ENCODE measurements around the gene TENT5C.

TENT5C gene

DNA sequence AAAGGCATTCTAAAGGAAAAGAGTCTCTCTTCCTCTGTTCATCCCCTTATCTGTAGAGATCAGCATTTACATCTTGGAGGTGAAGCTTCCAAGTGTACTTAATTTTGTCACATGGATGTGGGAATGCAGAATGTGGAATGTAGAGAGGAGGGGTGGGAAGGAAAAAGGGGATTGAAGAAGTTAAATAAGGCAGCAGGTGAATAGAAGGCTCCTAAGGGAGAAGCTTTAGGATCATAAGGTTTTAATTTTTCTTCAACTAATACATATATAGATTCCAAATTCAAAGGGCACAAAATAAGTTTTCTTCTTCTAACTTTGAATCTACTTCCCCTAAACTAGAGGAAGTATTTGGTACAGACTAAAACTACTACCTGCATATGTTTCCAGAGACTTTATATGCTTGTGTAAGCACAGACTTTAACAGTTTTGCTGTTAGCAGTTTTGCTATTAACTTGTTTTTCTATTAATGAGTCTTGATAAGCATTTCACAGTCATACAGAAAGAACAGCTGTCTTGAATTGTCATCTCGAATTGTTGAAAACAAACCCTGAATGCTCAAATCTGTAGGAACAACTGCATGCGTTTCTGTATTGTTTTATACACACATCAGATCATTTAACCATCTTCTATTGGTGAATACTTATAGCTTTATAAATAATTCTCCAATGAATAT, 12.7 kb downstream of the TENT5C start:
- TF ChIP-seq GABPA (IDR thresholded peaks at IDR 0.05; ENCODE audit: low read depth) (no peak), POLR2AphosphoS5 (IDR thresholded peaks at IDR 0.05; ENCODE audit: low read depth) (no peak), SPI1 (IDR thresholded peaks at IDR 0.05; ENCODE audit: borderline replicate concordance, low read depth) (no peak)
- TF ChIP-seq, protein P1, sequence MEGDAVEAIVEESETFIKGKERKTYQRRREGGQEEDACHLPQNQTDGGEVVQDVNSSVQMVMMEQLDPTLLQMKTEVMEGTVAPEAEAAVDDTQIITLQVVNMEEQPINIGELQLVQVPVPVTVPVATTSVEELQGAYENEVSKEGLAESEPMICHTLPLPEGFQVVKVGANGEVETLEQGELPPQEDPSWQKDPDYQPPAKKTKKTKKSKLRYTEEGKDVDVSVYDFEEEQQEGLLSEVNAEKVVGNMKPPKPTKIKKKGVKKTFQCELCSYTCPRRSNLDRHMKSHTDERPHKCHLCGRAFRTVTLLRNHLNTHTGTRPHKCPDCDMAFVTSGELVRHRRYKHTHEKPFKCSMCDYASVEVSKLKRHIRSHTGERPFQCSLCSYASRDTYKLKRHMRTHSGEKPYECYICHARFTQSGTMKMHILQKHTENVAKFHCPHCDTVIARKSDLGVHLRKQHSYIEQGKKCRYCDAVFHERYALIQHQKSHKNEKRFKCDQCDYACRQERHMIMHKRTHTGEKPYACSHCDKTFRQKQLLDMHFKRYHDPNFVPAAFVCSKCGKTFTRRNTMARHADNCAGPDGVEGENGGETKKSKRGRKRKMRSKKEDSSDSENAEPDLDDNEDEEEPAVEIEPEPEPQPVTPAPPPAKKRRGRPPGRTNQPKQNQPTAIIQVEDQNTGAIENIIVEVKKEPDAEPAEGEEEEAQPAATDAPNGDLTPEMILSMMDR (IDR thresholded peaks at IDR 0.05; ENCODE audit: insufficient read depth, low read length), result no peak
- TF ChIP-seq, protein P2, sequence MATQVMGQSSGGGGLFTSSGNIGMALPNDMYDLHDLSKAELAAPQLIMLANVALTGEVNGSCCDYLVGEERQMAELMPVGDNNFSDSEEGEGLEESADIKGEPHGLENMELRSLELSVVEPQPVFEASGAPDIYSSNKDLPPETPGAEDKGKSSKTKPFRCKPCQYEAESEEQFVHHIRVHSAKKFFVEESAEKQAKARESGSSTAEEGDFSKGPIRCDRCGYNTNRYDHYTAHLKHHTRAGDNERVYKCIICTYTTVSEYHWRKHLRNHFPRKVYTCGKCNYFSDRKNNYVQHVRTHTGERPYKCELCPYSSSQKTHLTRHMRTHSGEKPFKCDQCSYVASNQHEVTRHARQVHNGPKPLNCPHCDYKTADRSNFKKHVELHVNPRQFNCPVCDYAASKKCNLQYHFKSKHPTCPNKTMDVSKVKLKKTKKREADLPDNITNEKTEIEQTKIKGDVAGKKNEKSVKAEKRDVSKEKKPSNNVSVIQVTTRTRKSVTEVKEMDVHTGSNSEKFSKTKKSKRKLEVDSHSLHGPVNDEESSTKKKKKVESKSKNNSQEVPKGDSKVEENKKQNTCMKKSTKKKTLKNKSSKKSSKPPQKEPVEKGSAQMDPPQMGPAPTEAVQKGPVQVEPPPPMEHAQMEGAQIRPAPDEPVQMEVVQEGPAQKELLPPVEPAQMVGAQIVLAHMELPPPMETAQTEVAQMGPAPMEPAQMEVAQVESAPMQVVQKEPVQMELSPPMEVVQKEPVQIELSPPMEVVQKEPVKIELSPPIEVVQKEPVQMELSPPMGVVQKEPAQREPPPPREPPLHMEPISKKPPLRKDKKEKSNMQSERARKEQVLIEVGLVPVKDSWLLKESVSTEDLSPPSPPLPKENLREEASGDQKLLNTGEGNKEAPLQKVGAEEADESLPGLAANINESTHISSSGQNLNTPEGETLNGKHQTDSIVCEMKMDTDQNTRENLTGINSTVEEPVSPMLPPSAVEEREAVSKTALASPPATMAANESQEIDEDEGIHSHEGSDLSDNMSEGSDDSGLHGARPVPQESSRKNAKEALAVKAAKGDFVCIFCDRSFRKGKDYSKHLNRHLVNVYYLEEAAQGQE (IDR thresholded peaks at IDR 0.05; ENCODE audit: insufficient replicate concordance, low read depth), result no peak
- no peak overlapping the region for H3K27ac ChIP-seq (replicated peaks)
- H3K27me3 ChIP-seq (ENCODE audit: insufficient read depth, poor library complexity, severe bottlenecking), result no peaks in the 10 kb centered on the region
- DNase-seq (ENCODE audit: low read depth in 1 of 2, low spot score in 1 of 2), result no peak
- H3K4me3 ChIP-seq (replicated peaks; ENCODE audit: insufficient read depth, low read length), result no peak overlapping the region

DNA sequence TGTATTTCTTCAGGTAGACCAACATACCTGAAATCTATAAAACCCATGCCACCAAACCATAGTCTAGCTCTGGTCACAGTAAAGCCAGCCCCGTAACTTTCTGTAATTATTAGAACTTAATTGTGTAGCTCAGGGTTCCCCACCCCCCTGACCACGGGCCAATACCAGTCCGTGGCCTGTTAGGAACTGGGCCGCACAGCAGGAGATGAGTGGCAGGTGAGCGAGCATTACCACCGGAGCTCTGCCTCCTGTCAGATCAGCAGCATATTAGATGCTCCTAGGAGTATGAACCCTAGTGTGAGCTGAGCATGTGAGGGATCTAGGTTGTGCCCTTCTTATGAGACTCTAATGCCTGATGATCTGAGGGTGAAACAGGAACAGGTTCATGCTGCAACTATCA, 14.6 kb downstream of the TENT5C start:
- Histone ChIP-seq H3K4me3 (replicated peaks; ENCODE audit: insufficient read depth, low read length) (no peak overlapping the region), H3K27me3 (ENCODE audit: insufficient read depth, poor library complexity, severe bottlenecking) (no peaks in the 10 kb centered on the region), H3K27ac (replicated peaks) (no peak overlapping the region)
- TF ChIP-seq POLR2AphosphoS5 (IDR thresholded peaks at IDR 0.05; ENCODE audit: low read depth), result no peak
- no peak for TF ChIP-seq SPI1 (IDR thresholded peaks at IDR 0.05; ENCODE audit: borderline replicate concordance, low read depth)
- TF ChIP-seq, protein P1 (IDR thresholded peaks at IDR 0.05; ENCODE audit: insufficient read depth, low read length), result no peak
- TF ChIP-seq GABPA (IDR thresholded peaks at IDR 0.05; ENCODE audit: low read depth), result no peak
- TF ChIP-seq, protein P2 (IDR thresholded peaks at IDR 0.05; ENCODE audit: insufficient replicate concordance, low read depth), result no peak
- DNase-seq (ENCODE audit: low read depth in 1 of 2, low spot score in 1 of 2), result no peak

DNA sequence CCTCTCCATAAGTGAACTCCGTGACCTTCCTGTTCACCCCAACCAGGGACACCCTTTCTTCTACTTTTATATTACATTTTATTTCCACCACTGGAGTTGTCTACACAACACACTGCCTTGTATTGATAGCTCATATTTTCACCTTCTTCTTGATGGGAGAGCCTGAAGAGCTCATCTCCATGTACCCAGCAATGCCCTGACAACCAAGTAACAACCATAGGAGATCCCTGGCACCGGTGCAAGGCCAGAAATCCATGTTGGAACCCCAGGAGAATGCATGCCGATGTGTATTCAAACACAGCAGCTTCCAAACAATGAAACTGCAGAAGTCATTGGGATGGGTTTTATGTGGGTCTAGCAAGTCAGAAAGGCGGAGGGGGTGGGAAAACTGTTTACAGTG, 15.5 kb downstream of the TENT5C start:
- H3K4me3 ChIP-seq (replicated peaks; ENCODE audit: insufficient read depth, low read length), result no peak overlapping the region
- no peaks in the 10 kb centered on the region for H3K27me3 ChIP-seq (ENCODE audit: insufficient read depth, poor library complexity, severe bottlenecking)
- H3K27ac ChIP-seq (replicated peaks), result no peak overlapping the region
- TF ChIP-seq SPI1 (IDR thresholded peaks at IDR 0.05; ENCODE audit: borderline replicate concordance, low read depth) (no peak), POLR2AphosphoS5 (IDR thresholded peaks at IDR 0.05; ENCODE audit: low read depth) (no peak), GABPA (IDR thresholded peaks at IDR 0.05; ENCODE audit: low read depth) (no peak)
- TF ChIP-seq, protein P2 (IDR thresholded peaks at IDR 0.05; ENCODE audit: insufficient replicate concordance, low read depth), result no peak
- TF ChIP-seq, protein P1 (IDR thresholded peaks at IDR 0.05; ENCODE audit: insufficient read depth, low read length), result no peak
- no peak for DNase-seq (ENCODE audit: low read depth in 1 of 2, low spot score in 1 of 2)
